ENCODE results near the gene AIRE. TPM values are rescaled to one million over a fixed set of nuclear protein-coding genes. Genes with fewer than 3 reads are reported as not detected.

AIRE gene
- total RNA-seq, 1 donor from 2014 or later, result not detected

- no peak overlapping the region for H3K4me3 Mint-ChIP-seq (ENCODE audit: unreplicated experiment)
- H3K27ac Mint-ChIP-seq (ENCODE audit: unreplicated experiment), result no peak overlapping the region
- no peaks in the 10 kb centered on the region for H3K36me3 Mint-ChIP-seq (ENCODE audit: unreplicated experiment)
- H3K4me1 Mint-ChIP-seq (ENCODE audit: low read depth, unreplicated experiment), result peaks cover 4% of the 10 kb centered on the region
- peaks cover 2% of the 10 kb centered on the region for H3K9me3 Mint-ChIP-seq (ENCODE audit: unreplicated experiment)
- no peak for DNase-seq
- TF ChIP-seq CTCF (IDR thresholded peaks at IDR 0.05; ENCODE audit: partially characterized antibody, unreplicated experiment), result no peak
- H3K27me3 Mint-ChIP-seq (ENCODE audit: unreplicated experiment), result peaks cover 5% of the 10 kb centered on the region
Measured at GRCh38 chr21:44345495-44345894, 59.8 kb downstream of the AIRE start.

GRCh38 chr21:44347911-44348451 lies 62.3 kb downstream of the AIRE start:
- Mint-ChIP-seq H3K9me3 (ENCODE audit: unreplicated experiment) (peaks cover 2% of the 10 kb centered on the region), H3K4me1 (ENCODE audit: low read depth, unreplicated experiment) (peaks cover 4% of the 10 kb centered on the region), H3K27me3 (ENCODE audit: unreplicated experiment) (peaks cover 7% of the 10 kb centered on the region), H3K4me3 (ENCODE audit: unreplicated experiment) (no peak overlapping the region), H3K36me3 (ENCODE audit: unreplicated experiment) (no peaks in the 10 kb centered on the region), H3K27ac (ENCODE audit: unreplicated experiment) (no peak overlapping the region)
- no peak for DNase-seq
- no peak for TF ChIP-seq CTCF (IDR thresholded peaks at IDR 0.05; ENCODE audit: partially characterized antibody, unreplicated experiment)

Other genes with a start within 250 kb of the AIRE start
- 22.1 TPM for gene PWP2, start 178.5 kb upstream of the AIRE start, total RNA-seq (ENCODE audit: unreplicated experiment)
- 64.6 TPM for gene GATD3, start 152.2 kb upstream of the AIRE start, total RNA-seq (ENCODE audit: unreplicated experiment)
- gene ICOSLG, start 44.9 kb upstream of the AIRE start, total RNA-seq (ENCODE audit: unreplicated experiment), result 0.37 TPM
- not detected for gene DNMT3L, start 24.0 kb upstream of the AIRE start, total RNA-seq (ENCODE audit: unreplicated experiment)
- 48.6 TPM for gene PFKL, start 14.2 kb downstream of the AIRE start, total RNA-seq (ENCODE audit: unreplicated experiment)
- 20.6 TPM for gene CFAP410, start 53.5 kb downstream of the AIRE start, total RNA-seq (ENCODE audit: unreplicated experiment)
- gene TRPM2, start 67.7 kb downstream of the AIRE start, total RNA-seq (ENCODE audit: unreplicated experiment), result not detected
- gene LRRC3, start 169.6 kb downstream of the AIRE start, total RNA-seq (ENCODE audit: unreplicated experiment), result 5.8 TPM

Measured in glutamatergic neuron (in vitro differentiated cells).